ENCODE results near the gene MTR. TPM values are rescaled to one million over a fixed set of nuclear protein-coding genes. Genes with fewer than 3 reads are reported as not detected.

The MTR gene
- total RNA-seq, 1 experiment from 2014 or later = 35.5 TPM

GRCh38 chr1:236786453-236786852, 8.6 kb upstream of the MTR start:
- H3K27me3 Mint-ChIP-seq (ENCODE audit: low read depth) = peaks cover 7% of the 10 kb centered on the region
- DNase-seq = no peak
- Histone ChIP-seq H4K5ac (ENCODE audit: insufficient read length, low read depth, low read length) (no peak overlapping the region), H2BK5ac (ENCODE audit: insufficient read length, low read length) (no peak overlapping the region), H3K9ac (ENCODE audit: extremely low read depth, insufficient read length, low read length) (no peak overlapping the region), H3T11ph (ENCODE audit: low read length) (no peak overlapping the region), H3K18ac (ENCODE audit: insufficient read length, low read depth, low read length) (no peak overlapping the region), H4K91ac (ENCODE audit: insufficient read length, low read depth, low read length) (no peak overlapping the region), H3K27ac (ENCODE audit: insufficient read length, low read depth, low read length) (no peak overlapping the region), H3K23me2 (ENCODE audit: insufficient read length, low read depth, low read length, poor library complexity, severe bottlenecking) (peaks cover 3% of the 10 kb centered on the region), H2BK12ac (ENCODE audit: insufficient read length, low read depth, low read length) (no peak overlapping the region), H2AK5ac (ENCODE audit: insufficient read length, low read length) (no peak overlapping the region), H3K79me2 (ENCODE audit: insufficient read depth, low read length) (no peaks in the 10 kb centered on the region), H4K20me1 (ENCODE audit: control insufficient read depth, insufficient read depth, insufficient read length) (no peaks in the 10 kb centered on the region), H2BK120ac (ENCODE audit: low read depth, low read length, poor library complexity, severe bottlenecking) (no peak overlapping the region), H3K4me2 (ENCODE audit: insufficient read depth, insufficient read length, low read length) (no peak overlapping the region), H3K9me3 (ENCODE audit: control insufficient read depth, low read depth, low read length) (no peaks in the 10 kb centered on the region), H2AFZ (ENCODE audit: low read length) (no peak overlapping the region), H3K56ac (ENCODE audit: insufficient read length, low read depth, low read length) (no peak overlapping the region), H4K8ac (replicated peaks; ENCODE audit: insufficient read length, low read depth, low read length) (no peak overlapping the region), H2BK15ac (ENCODE audit: low read depth, low read length) (no peak overlapping the region), H3K4me1 (ENCODE audit: insufficient read depth, low read length) (no peaks in the 10 kb centered on the region), H2BK20ac (ENCODE audit: low read depth, low read length, poor library complexity, severe bottlenecking) (no peak overlapping the region), H3K27me3 (ENCODE audit: insufficient read depth, low read length) (no peaks in the 10 kb centered on the region), H3K23ac (ENCODE audit: insufficient read length, low read depth, low read length) (no peak overlapping the region), H3K4ac (ENCODE audit: low read depth, low read length) (no peak overlapping the region), H3K79me1 (ENCODE audit: insufficient read depth, low read depth, low read length, poor library complexity, severe bottlenecking) (no peaks in the 10 kb centered on the region), H3K14ac (ENCODE audit: insufficient read depth, low read length) (no peak overlapping the region)
- no peak for TF ChIP-seq CTCF (conservative IDR thresholded peaks at IDR 0.05)
- WGBS (ENCODE audit: extremely low coverage, insufficient read length, low lambda C conversion rate) = no CpG with 5 or more reads among the region's 16 CpGs
- no peaks in the 10 kb centered on the region for H3K4me1 Mint-ChIP-seq
- H3K27ac Mint-ChIP-seq = no peak overlapping the region
- H3K4me3 Mint-ChIP-seq = no peak overlapping the region
- H3K36me3 Mint-ChIP-seq (ENCODE audit: insufficient read depth in 1 of 3, low read depth in 3 of 3) = no peaks in the 10 kb centered on the region
- no peaks in the 10 kb centered on the region for H3K9me3 Mint-ChIP-seq
